ENCODE results near the gene PRDM5.

PRDM5 gene

GRCh38 chr4:120841580-120841979, 80.9 kb downstream of the PRDM5 start:
- no peaks in the 10 kb centered on the region for H3K9me3 ChIP-seq (ENCODE audit: insufficient read depth, low read depth, low read length)
- no peak overlapping the region for H3K23ac ChIP-seq (ENCODE audit: low read length)
- H3K4me1 ChIP-seq (ENCODE audit: control insufficient read depth in 1 of 2, insufficient read depth in 2 of 2, low read length in 2 of 2), result peaks cover 10 to 11% of the 10 kb centered on the region in 2 experiments
- no peak overlapping the region for H4K12ac ChIP-seq (ENCODE audit: low read depth, low read length)
- H3K79me2 ChIP-seq (ENCODE audit: control insufficient read depth, insufficient read depth, low read length, poor library complexity), result no peaks in the 10 kb centered on the region
- H3K4me2 ChIP-seq (ENCODE audit: low read length), result no peak overlapping the region
- H3K9ac ChIP-seq (ENCODE audit: low read length), result no peak overlapping the region
- H3K79me1 ChIP-seq (ENCODE audit: low read length), result peaks cover 16% of the 10 kb centered on the region
- peaks cover 0 to 2% of the 10 kb centered on the region in 2 experiments for H3K36me3 ChIP-seq (ENCODE audit: control insufficient read depth in 1 of 2, insufficient read depth in 2 of 2, low read length in 2 of 2)
- H3K27ac ChIP-seq (ENCODE audit: low read depth, low read length), result no peak overlapping the region
- no CpG with 5 or more reads among the region's 3 CpGs for WGBS (ENCODE audit: extremely low coverage, insufficient coverage, insufficient read length)
- no peaks in the 10 kb centered on the region for H3K27me3 ChIP-seq (ENCODE audit: insufficient read depth, low read length)
- H2BK5ac ChIP-seq (ENCODE audit: low read depth, low read length, poor library complexity), result no peak overlapping the region
- DNase-seq, result no peak
- H2BK12ac ChIP-seq (ENCODE audit: low read length), result no peak overlapping the region
- H4K91ac ChIP-seq (ENCODE audit: low read depth, low read length), result no peak overlapping the region
- H2AFZ ChIP-seq (ENCODE audit: insufficient read depth, low read length, poor library complexity), result no peak overlapping the region
- no peak overlapping the region for H3K18ac ChIP-seq (ENCODE audit: low read length)
- no peak overlapping the region for H4K8ac ChIP-seq (ENCODE audit: low read depth, low read length)
- H2BK120ac ChIP-seq (ENCODE audit: insufficient read depth, low read length, poor library complexity), result no peak overlapping the region
- H3K4ac ChIP-seq (ENCODE audit: low read depth, low read length), result no peak overlapping the region
- no peak overlapping the region for H3K14ac ChIP-seq (ENCODE audit: low read length)
- no peak overlapping the region for H2AK5ac ChIP-seq (ENCODE audit: low read length)
- no peak overlapping the region for H3K4me3 ChIP-seq (ENCODE audit: low read depth, low read length)

- peak overlapping the region; percentile 7 for H3K27ac ChIP-seq (ENCODE audit: low read depth, low read length)
- H3K79me2 ChIP-seq (ENCODE audit: control insufficient read depth, insufficient read depth, low read length, poor library complexity), result no peaks in the 10 kb centered on the region
- no peaks in the 10 kb centered on the region for H3K27me3 ChIP-seq (ENCODE audit: insufficient read depth, low read length)
- no peak overlapping the region for H3K4me2 ChIP-seq (ENCODE audit: low read length)
- peak overlapping the region; percentile 85 for H2AK5ac ChIP-seq (ENCODE audit: low read length)
- H3K36me3 ChIP-seq (ENCODE audit: control insufficient read depth in 1 of 2, insufficient read depth in 2 of 2, low read length in 2 of 2), result peaks cover 0 to 2% of the 10 kb centered on the region in 2 experiments
- peak overlapping the region; percentile 26 for H4K12ac ChIP-seq (ENCODE audit: low read depth, low read length)
- peak overlapping the region; percentile 73 for H4K8ac ChIP-seq (ENCODE audit: low read depth, low read length)
- peaks cover 10 to 11% of the 10 kb centered on the region in 2 experiments for H3K4me1 ChIP-seq (ENCODE audit: control insufficient read depth in 1 of 2, insufficient read depth in 2 of 2, low read length in 2 of 2)
- H3K23ac ChIP-seq (ENCODE audit: low read length), result no peak overlapping the region
- H3K14ac ChIP-seq (ENCODE audit: low read length), result peak overlapping the region; percentile 78
- no peaks in the 10 kb centered on the region for H3K9me3 ChIP-seq (ENCODE audit: insufficient read depth, low read depth, low read length)
- no peak overlapping the region for H2AFZ ChIP-seq (ENCODE audit: insufficient read depth, low read length, poor library complexity)
- no peak overlapping the region for H3K4me3 ChIP-seq (ENCODE audit: low read depth, low read length)
- WGBS (ENCODE audit: extremely low coverage, insufficient coverage, insufficient read length), result no CpG with 5 or more reads among the region's 18 CpGs
- no peak overlapping the region for H3K9ac ChIP-seq (ENCODE audit: low read length)
- H3K79me1 ChIP-seq (ENCODE audit: low read length), result peaks cover 16% of the 10 kb centered on the region
- H2BK120ac ChIP-seq (ENCODE audit: insufficient read depth, low read length, poor library complexity), result peak overlapping the region; percentile 91
- peak overlapping the region; percentile 52 for H2BK5ac ChIP-seq (ENCODE audit: low read depth, low read length, poor library complexity)
- peak overlapping the region; percentile 76 for H4K91ac ChIP-seq (ENCODE audit: low read depth, low read length)
- peak overlapping the region; percentile 97 for H2BK12ac ChIP-seq (ENCODE audit: low read length)
- DNase-seq, result no peak
- peak overlapping the region; percentile 9 for H3K4ac ChIP-seq (ENCODE audit: low read depth, low read length)
- peak overlapping the region; percentile 83 for H3K18ac ChIP-seq (ENCODE audit: low read length)
Measured at GRCh38 chr4:120839974-120840751, 82.4 kb downstream of the PRDM5 start.

GRCh38 chr4:120839334-120839973, 83.1 kb downstream of the PRDM5 start:
- Histone ChIP-seq H3K18ac (ENCODE audit: low read length) (peak overlapping the region; percentile 83), H3K27ac (ENCODE audit: low read depth, low read length) (peak overlapping the region; percentile 60)
- no CpG with 5 or more reads among the region's 8 CpGs for WGBS (ENCODE audit: extremely low coverage, insufficient coverage, insufficient read length)

GRCh38 chr4:120838784-120839183, 83.7 kb downstream of the PRDM5 start:
- peak overlapping the region; percentile 6 for H3K18ac ChIP-seq (ENCODE audit: low read length)
- peak overlapping the region; percentile 10 for H4K91ac ChIP-seq (ENCODE audit: low read depth, low read length)
- H3K27me3 ChIP-seq (ENCODE audit: insufficient read depth, low read length), result no peaks in the 10 kb centered on the region
- H3K79me2 ChIP-seq (ENCODE audit: control insufficient read depth, insufficient read depth, low read length, poor library complexity), result no peaks in the 10 kb centered on the region
- H2BK5ac ChIP-seq (ENCODE audit: low read depth, low read length, poor library complexity), result no peak overlapping the region
- peak overlapping the region; percentile 25 for H2BK12ac ChIP-seq (ENCODE audit: low read length)
- peak overlapping the region; percentile 41 for H3K14ac ChIP-seq (ENCODE audit: low read length)
- H3K9me3 ChIP-seq (ENCODE audit: insufficient read depth, low read depth, low read length), result peaks cover 2% of the 10 kb centered on the region
- H3K4ac ChIP-seq (ENCODE audit: low read depth, low read length), result no peak overlapping the region
- no peak overlapping the region for H3K23ac ChIP-seq (ENCODE audit: low read length)
- peaks cover 0 to 2% of the 10 kb centered on the region in 2 experiments for H3K36me3 ChIP-seq (ENCODE audit: control insufficient read depth in 1 of 2, insufficient read depth in 2 of 2, low read length in 2 of 2)
- H3K4me1 ChIP-seq (ENCODE audit: control insufficient read depth in 1 of 2, insufficient read depth in 2 of 2, low read length in 2 of 2), result peaks cover 10 to 11% of the 10 kb centered on the region in 2 experiments
- DNase-seq, result no peak
- H2AK5ac ChIP-seq (ENCODE audit: low read length), result peak overlapping the region; percentile 80
- no peak overlapping the region for H4K8ac ChIP-seq (ENCODE audit: low read depth, low read length)
- peaks cover 16% of the 10 kb centered on the region for H3K79me1 ChIP-seq (ENCODE audit: low read length)
- H3K4me2 ChIP-seq (ENCODE audit: low read length), result no peak overlapping the region
- peak overlapping the region; percentile 60 for H3K27ac ChIP-seq (ENCODE audit: low read depth, low read length)
- no CpG with 5 or more reads among the region's 5 CpGs for WGBS (ENCODE audit: extremely low coverage, insufficient coverage, insufficient read length)
- H3K4me3 ChIP-seq (ENCODE audit: low read depth, low read length), result no peak overlapping the region
- no peak overlapping the region for H4K12ac ChIP-seq (ENCODE audit: low read depth, low read length)
- peak overlapping the region; percentile 28 for H2BK120ac ChIP-seq (ENCODE audit: insufficient read depth, low read length, poor library complexity)
- no peak overlapping the region for H3K9ac ChIP-seq (ENCODE audit: low read length)
- H2AFZ ChIP-seq (ENCODE audit: insufficient read depth, low read length, poor library complexity), result no peak overlapping the region

More at GRCh38 chr4:120839334-120839973, 83.1 kb downstream of the PRDM5 start:
- H3K79me2 ChIP-seq (ENCODE audit: control insufficient read depth, insufficient read depth, low read length, poor library complexity), result no peaks in the 10 kb centered on the region
- no peak overlapping the region for H3K4me2 ChIP-seq (ENCODE audit: low read length)
- peak overlapping the region; percentile 22 for H4K12ac ChIP-seq (ENCODE audit: low read depth, low read length)
- H3K27me3 ChIP-seq (ENCODE audit: insufficient read depth, low read length), result no peaks in the 10 kb centered on the region
- H3K4ac ChIP-seq (ENCODE audit: low read depth, low read length), result peak overlapping the region; percentile 9
- H2BK120ac ChIP-seq (ENCODE audit: insufficient read depth, low read length, poor library complexity), result peak overlapping the region; percentile 91
- H3K36me3 ChIP-seq (ENCODE audit: control insufficient read depth in 1 of 2, insufficient read depth in 2 of 2, low read length in 2 of 2), result peaks cover 0 to 2% of the 10 kb centered on the region in 2 experiments
- peak overlapping the region; percentile 73 for H4K8ac ChIP-seq (ENCODE audit: low read depth, low read length)
- no peaks in the 10 kb centered on the region for H3K9me3 ChIP-seq (ENCODE audit: insufficient read depth, low read depth, low read length)
- peak overlapping the region; percentile 52 for H2BK5ac ChIP-seq (ENCODE audit: low read depth, low read length, poor library complexity)
- no peak for DNase-seq
- no peak overlapping the region for H3K9ac ChIP-seq (ENCODE audit: low read length)
- H3K79me1 ChIP-seq (ENCODE audit: low read length), result peaks cover 16% of the 10 kb centered on the region
- peak overlapping the region; percentile 97 for H2BK12ac ChIP-seq (ENCODE audit: low read length)
- H3K14ac ChIP-seq (ENCODE audit: low read length), result peak overlapping the region; percentile 52
- no peak overlapping the region for H2AFZ ChIP-seq (ENCODE audit: insufficient read depth, low read length, poor library complexity)
- H3K4me1 ChIP-seq (ENCODE audit: control insufficient read depth in 1 of 2, insufficient read depth in 2 of 2, low read length in 2 of 2), result peaks cover 10 to 11% of the 10 kb centered on the region in 2 experiments
- H3K23ac ChIP-seq (ENCODE audit: low read length), result no peak overlapping the region
- H3K4me3 ChIP-seq (ENCODE audit: low read depth, low read length), result no peak overlapping the region
- peak overlapping the region; percentile 85 for H2AK5ac ChIP-seq (ENCODE audit: low read length)
- H4K91ac ChIP-seq (ENCODE audit: low read depth, low read length), result peak overlapping the region; percentile 76
